HepG2 (cell line): ENCODE measurements around the gene NDC80. TPM values are rescaled to one million over a fixed set of nuclear protein-coding genes. Genes with fewer than 3 reads are reported as not detected.

ENCODE experiments used
- ARNT2 ChIP-seq: sonication (generic); formaldehyde crosslinking; IDR thresholded peaks from 2 replicates; pipeline ENCODE4 v1.8.0; 2022; ENCODE audit warnings: mild to moderate bottlenecking, low read depth, missing genetic modification reagents, moderate library complexity
- CBFB ChIP-seq: sonication (generic); formaldehyde crosslinking; IDR thresholded peaks from 2 replicates; pipeline ENCODE4 v1.4.0; 2020; ENCODE audit warnings: missing genetic modification reagents
- FOXC1 ChIP-seq: sonication (generic); formaldehyde crosslinking; IDR thresholded peaks from 2 replicates; pipeline ENCODE4 v1.8.0; 2022; ENCODE audit warnings: mild to moderate bottlenecking, missing genetic modification reagents, borderline replicate concordance
- GTF2F1 ChIP-seq: fragments of 150-350 bp; IDR thresholded peaks from 2 replicates; pipeline ENCODE4 v1.6.1; 2014; ENCODE audit warnings: low read length
- KAT2B ChIP-seq: fragments of 150-350 bp; IDR thresholded peaks from 2 replicates; pipeline ENCODE4 v1.6.1; 2014; ENCODE audit warnings: low read depth, low read length, borderline replicate concordance
- MATR3 ChIP-seq: sonication (generic); formaldehyde crosslinking; IDR thresholded peaks from 2 replicates; pipeline ENCODE4 v1.4.0; 2020; ENCODE audit warnings: missing genetic modification reagents
- MED8 ChIP-seq: sonication (generic); formaldehyde crosslinking; IDR thresholded peaks from 2 replicates; pipeline ENCODE4 v1.8.1; 2023; ENCODE audit warnings: mild to moderate bottlenecking, missing genetic modification reagents; ENCODE audit not compliant: insufficient replicate concordance
- RBAK ChIP-seq: sonication (generic); formaldehyde crosslinking; IDR thresholded peaks from 2 replicates; pipeline ENCODE4 v1.5.1; 2020; ENCODE audit warnings: mild to moderate bottlenecking, missing genetic modification reagents
- RELA ChIP-seq: sonication (generic); formaldehyde crosslinking; IDR thresholded peaks from 2 replicates; pipeline ENCODE4 v1.4.0; 2020; ENCODE audit warnings: missing genetic modification reagents
- SIN3B ChIP-seq: fragments of 150-350 bp; IDR thresholded peaks from 2 replicates; pipeline ENCODE4 v1.6.1; 2014; ENCODE audit warnings: low read length
- XBP1 ChIP-seq: sonication (generic); formaldehyde crosslinking; IDR thresholded peaks from 2 replicates; pipeline ENCODE4 v1.5.0; 2020; ENCODE audit warnings: missing genetic modification reagents
- ZMAT3 ChIP-seq: sonication (generic); formaldehyde crosslinking; conservative IDR thresholded peaks from 2 replicates; pipeline ENCODE4 v1.7.0; 2021; ENCODE audit warnings: missing genetic modification reagents
- ZNF530 ChIP-seq: sonication (generic); formaldehyde crosslinking; IDR thresholded peaks from 2 replicates; pipeline ENCODE4 v1.5.0; 2020; ENCODE audit warnings: low read depth, mild to moderate bottlenecking, missing genetic modification reagents
- ZNF543 ChIP-seq: sonication (generic); formaldehyde crosslinking; IDR thresholded peaks from 2 replicates; pipeline ENCODE4 v1.4.0; 2020; ENCODE audit warnings: mild to moderate bottlenecking, missing genetic modification reagents
- ZNF768 ChIP-seq: sonication (generic); formaldehyde crosslinking; IDR thresholded peaks from 2 replicates; pipeline ENCODE4 v1.4.0; 2020; ENCODE audit warnings: missing genetic modification reagents
- ZNF883 ChIP-seq: sonication (generic); formaldehyde crosslinking; IDR thresholded peaks from 2 replicates; pipeline ENCODE4 v1.5.1; 2020; ENCODE audit warnings: mild to moderate bottlenecking, missing genetic modification reagents; ENCODE audit errors: not compliant biosample characterization
- ZSCAN29 ChIP-seq: sonication (generic); formaldehyde crosslinking; conservative IDR thresholded peaks from 2 replicates; pipeline ENCODE4 v1.4.0; 2020; ENCODE audit warnings: mild to moderate bottlenecking, missing genetic modification reagents
- polyA plus RNA-seq, 8 experiments: library from polyadenylated mRNA; depleted of rRNA in 3 of 8; stranded (reverse) in 7 of 8; unstranded in 1 of 8; fragments of >200 nt; fragmentation: Illumina TruSeq in 4 of 8; extraction: Trizol in 4 of 8; gene quantifications; 2 replicates each; pipeline versions ENCODE4 v1.2.1 to v1.2.3, GENCODE V29; 2011 to 2016; ENCODE audit warnings: low read depth in 4 of 8, missing spikeins in 1 of 8, mixed read lengths in 1 of 8; ENCODE audit not compliant: insufficient read depth in 1 of 8
- total RNA-seq, 5 experiments: library from RNA; depleted of rRNA; stranded (reverse); fragments of >200 nt; fragmentation: Illumina TruSeq; extraction: Trizol; gene quantifications; 2 replicates each; pipeline ENCODE4 v1.2.3, GENCODE V29; 2016; ENCODE audit warnings: low read depth in 1 of 5
- TF ChIP-seq, protein P1 (sequence below): sonication (generic); formaldehyde crosslinking; IDR thresholded peaks from 2 replicates; pipeline ENCODE4 v1.4.0; 2020; ENCODE audit warnings: missing genetic modification reagents, borderline replicate concordance
- TF ChIP-seq, protein P2 (sequence below): sonication (generic); formaldehyde crosslinking; IDR thresholded peaks from 2 replicates; pipeline ENCODE4 v1.4.0; 2020; ENCODE audit warnings: mild to moderate bottlenecking, missing genetic modification reagents
- TF ChIP-seq, protein P3 (sequence below): sonication (generic); formaldehyde crosslinking; conservative IDR thresholded peaks from 2 replicates; pipeline ENCODE4 v1.4.0; 2020; ENCODE audit warnings: missing genetic modification reagents
- TF ChIP-seq, protein P4 (sequence below): sonication (generic); formaldehyde crosslinking; IDR thresholded peaks from 2 replicates; pipeline ENCODE4 v1.8.0; 2022; ENCODE audit warnings: missing genetic modification reagents, mild to moderate bottlenecking, borderline replicate concordance

NDC80 gene
- total and polyA plus RNA-seq, 2 of the 13 experiments (the other 11 are each of a cell fraction or from before 2014, with no cell fraction given), result 9.6 to 33.0 TPM

DNA sequence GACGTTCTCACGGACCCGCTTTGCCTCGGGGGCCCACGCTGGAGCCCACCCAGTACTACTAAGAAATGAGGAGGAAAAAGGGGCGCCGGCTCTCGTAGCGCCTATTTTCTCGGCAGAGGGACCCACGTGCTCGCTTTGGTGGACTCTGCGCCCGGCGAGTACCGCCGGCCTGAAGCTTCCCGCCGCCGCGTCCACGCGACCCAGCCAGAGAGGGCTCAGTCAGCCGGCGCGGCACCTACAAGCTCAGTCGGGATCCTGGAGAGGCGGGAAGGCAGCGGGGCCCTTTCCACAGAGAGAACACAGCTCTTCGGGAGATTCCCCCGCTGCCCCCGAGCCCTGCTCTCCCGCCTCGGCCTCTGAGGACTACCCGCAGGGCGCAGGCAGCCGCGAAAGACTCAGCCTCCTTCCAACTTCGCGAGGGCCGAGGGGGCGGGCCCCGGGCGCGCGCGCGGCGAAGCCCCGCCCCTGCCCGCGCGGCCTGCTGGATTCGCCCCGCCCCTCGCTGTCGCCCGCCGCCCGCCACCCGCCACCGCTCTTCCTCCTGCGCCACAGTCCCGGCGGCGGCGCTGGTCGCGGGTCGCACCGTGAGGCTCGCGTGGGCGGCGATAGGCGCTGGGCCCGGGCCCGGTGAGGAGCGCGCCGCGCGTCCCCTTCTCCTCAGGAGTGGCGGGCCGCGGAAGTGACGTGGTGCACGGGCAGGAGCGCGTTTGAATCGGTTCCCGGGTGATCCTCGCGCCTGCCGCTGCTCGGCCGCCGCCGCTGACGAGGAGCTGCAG is 84.0 kb downstream of the NDC80 start, which contains the start of gene SMCHD1 (continued):
- TF ChIP-seq, protein P1, sequence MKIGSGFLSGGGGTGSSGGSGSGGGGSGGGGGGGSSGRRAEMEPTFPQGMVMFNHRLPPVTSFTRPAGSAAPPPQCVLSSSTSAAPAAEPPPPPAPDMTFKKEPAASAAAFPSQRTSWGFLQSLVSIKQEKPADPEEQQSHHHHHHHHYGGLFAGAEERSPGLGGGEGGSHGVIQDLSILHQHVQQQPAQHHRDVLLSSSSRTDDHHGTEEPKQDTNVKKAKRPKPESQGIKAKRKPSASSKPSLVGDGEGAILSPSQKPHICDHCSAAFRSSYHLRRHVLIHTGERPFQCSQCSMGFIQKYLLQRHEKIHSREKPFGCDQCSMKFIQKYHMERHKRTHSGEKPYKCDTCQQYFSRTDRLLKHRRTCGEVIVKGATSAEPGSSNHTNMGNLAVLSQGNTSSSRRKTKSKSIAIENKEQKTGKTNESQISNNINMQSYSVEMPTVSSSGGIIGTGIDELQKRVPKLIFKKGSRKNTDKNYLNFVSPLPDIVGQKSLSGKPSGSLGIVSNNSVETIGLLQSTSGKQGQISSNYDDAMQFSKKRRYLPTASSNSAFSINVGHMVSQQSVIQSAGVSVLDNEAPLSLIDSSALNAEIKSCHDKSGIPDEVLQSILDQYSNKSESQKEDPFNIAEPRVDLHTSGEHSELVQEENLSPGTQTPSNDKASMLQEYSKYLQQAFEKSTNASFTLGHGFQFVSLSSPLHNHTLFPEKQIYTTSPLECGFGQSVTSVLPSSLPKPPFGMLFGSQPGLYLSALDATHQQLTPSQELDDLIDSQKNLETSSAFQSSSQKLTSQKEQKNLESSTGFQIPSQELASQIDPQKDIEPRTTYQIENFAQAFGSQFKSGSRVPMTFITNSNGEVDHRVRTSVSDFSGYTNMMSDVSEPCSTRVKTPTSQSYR (CRISPR knock-in tag), result peak; percentile 17; the same call in 1 of the 2 replicates
- TF ChIP-seq MED8, result peak; percentile 74
- peak; percentile 19 for TF ChIP-seq ZMAT3 (CRISPR knock-in tag)
- peak; percentile 84 for TF ChIP-seq ARNT2 (CRISPR knock-in tag)
- TF ChIP-seq KAT2B, result no peak
- 0 out of 2 replicates have a peak, but pooled peaks have one; percentile 10 for TF ChIP-seq RELA
- TF ChIP-seq, protein P2, sequence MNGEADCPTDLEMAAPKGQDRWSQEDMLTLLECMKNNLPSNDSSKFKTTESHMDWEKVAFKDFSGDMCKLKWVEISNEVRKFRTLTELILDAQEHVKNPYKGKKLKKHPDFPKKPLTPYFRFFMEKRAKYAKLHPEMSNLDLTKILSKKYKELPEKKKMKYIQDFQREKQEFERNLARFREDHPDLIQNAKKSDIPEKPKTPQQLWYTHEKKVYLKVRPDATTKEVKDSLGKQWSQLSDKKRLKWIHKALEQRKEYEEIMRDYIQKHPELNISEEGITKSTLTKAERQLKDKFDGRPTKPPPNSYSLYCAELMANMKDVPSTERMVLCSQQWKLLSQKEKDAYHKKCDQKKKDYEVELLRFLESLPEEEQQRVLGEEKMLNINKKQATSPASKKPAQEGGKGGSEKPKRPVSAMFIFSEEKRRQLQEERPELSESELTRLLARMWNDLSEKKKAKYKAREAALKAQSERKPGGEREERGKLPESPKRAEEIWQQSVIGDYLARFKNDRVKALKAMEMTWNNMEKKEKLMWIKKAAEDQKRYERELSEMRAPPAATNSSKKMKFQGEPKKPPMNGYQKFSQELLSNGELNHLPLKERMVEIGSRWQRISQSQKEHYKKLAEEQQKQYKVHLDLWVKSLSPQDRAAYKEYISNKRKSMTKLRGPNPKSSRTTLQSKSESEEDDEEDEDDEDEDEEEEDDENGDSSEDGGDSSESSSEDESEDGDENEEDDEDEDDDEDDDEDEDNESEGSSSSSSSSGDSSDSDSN (CRISPR knock-in tag), result peak; percentile 85; the same call in 1 of the 2 replicates
- no peak for TF ChIP-seq SIN3B
- TF ChIP-seq MATR3 (CRISPR knock-in tag), result no peak
- no peak for TF ChIP-seq RBAK
- TF ChIP-seq ZSCAN29, result no peak
- TF ChIP-seq CBFB (CRISPR knock-in tag), result no peak
- no peak; the same call in 1 of the 2 replicates for TF ChIP-seq XBP1 (CRISPR knock-in tag)
- peak; percentile 92 for TF ChIP-seq ZNF883
- TF ChIP-seq ZNF543, result 0 out of 2 replicates have a peak, but pooled peaks have one; percentile 45
- no peak for TF ChIP-seq ZNF530 (CRISPR knock-in tag)
- TF ChIP-seq, protein P3, sequence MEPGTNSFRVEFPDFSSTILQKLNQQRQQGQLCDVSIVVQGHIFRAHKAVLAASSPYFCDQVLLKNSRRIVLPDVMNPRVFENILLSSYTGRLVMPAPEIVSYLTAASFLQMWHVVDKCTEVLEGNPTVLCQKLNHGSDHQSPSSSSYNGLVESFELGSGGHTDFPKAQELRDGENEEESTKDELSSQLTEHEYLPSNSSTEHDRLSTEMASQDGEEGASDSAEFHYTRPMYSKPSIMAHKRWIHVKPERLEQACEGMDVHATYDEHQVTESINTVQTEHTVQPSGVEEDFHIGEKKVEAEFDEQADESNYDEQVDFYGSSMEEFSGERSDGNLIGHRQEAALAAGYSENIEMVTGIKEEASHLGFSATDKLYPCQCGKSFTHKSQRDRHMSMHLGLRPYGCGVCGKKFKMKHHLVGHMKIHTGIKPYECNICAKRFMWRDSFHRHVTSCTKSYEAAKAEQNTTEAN, result peak; percentile 58; the same call in 1 of the 2 replicates
- TF ChIP-seq, protein P4, sequence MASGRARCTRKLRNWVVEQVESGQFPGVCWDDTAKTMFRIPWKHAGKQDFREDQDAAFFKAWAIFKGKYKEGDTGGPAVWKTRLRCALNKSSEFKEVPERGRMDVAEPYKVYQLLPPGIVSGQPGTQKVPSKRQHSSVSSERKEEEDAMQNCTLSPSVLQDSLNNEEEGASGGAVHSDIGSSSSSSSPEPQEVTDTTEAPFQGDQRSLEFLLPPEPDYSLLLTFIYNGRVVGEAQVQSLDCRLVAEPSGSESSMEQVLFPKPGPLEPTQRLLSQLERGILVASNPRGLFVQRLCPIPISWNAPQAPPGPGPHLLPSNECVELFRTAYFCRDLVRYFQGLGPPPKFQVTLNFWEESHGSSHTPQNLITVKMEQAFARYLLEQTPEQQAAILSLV (CRISPR knock-in tag), result peak; percentile 58; the same call in 1 of the 2 replicates
- peak; percentile 82 for TF ChIP-seq FOXC1
- no peak for TF ChIP-seq GTF2F1
- 0 out of 2 replicates have a peak, but pooled peaks have one; percentile 17 for TF ChIP-seq ZNF768
